Right ventricle myocardium superior (tissue), 1 donor: ENCODE data around the gene OR4K5. TPM values are rescaled to one million over a fixed set of nuclear protein-coding genes. Genes with fewer than 3 reads are reported as not detected.
"Not testable (repeated sequence)": the region's sequence is repeated elsewhere in the genome, so short reads cannot be mapped to it uniquely, and the experiment has no call there.

Experiments used
- ATAC-seq: fragments of 200-7000 bp; cut with Tn5 transposase; one replicate; pipeline ENCODE4 v1.9.1; 2020; ENCODE audit warnings: mild to moderate bottlenecking; ENCODE audit not compliant: poor library complexity
- DNase-seq: peaks from one replicate; pipeline ENCODE4 v3.0.0-alpha.2; 2020
- intact Hi-C: fragments of 100-400 bp; cut with DNase I; formaldehyde crosslinking; loops from one replicate; pipeline ENCODE4 v1.11.2; 2022
- long read RNA-seq: library from polyadenylated mRNA; unstranded; transcript quantifications from one replicate; pipeline ENCODE4 v2.0.0, GENCODE V29; 2021
- total RNA-seq: library from RNA; stranded (reverse); fragmentation: NEBNext Ultra II Directional; extraction: Animal tissue kit (Norgen Biotek cat#: 25700); gene quantifications from one replicate; pipeline ENCODE4 v1.2.1, GENCODE V29; 2021
- donor health status: DM: no; HTN: yes; CAD: no; lungs with severe emphysema.

Gene OR4K5, protein sequence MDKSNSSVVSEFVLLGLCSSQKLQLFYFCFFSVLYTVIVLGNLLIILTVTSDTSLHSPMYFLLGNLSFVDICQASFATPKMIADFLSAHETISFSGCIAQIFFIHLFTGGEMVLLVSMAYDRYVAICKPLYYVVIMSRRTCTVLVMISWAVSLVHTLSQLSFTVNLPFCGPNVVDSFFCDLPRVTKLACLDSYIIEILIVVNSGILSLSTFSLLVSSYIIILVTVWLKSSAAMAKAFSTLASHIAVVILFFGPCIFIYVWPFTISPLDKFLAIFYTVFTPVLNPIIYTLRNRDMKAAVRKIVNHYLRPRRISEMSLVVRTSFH
- total RNA-seq: not detected
- long read RNA-seq: 0 reads

DNA sequence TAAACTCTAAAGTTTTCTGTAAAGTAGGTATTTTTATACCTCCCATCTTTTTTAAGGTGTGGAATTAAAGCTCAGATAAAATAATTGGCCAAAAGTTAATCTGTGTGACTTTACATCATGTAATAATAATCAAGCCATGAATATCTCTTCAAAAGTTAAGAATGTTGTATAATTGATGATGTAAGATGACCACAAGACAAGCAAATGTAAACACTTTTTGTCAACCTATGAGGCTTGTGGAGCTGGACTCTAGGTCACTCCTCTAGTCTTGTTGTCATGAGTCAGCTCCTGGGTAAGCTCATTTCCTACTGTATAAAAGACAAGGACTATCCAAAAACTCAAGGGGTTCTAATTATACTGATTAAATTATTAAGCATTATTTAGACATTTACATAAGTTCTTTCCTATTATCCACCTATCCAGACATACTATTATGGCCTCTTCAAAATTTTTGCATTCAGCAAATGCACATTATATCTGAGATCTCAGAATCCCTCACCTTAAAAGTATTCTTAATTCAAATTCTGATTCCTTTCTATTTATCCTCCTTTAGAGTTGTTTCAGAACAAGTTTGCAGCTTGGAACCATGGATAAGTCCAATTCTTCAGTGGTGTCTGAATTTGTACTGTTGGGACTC, at the start of gene OR4K5:
OR4K5 (plus strand) TSS at position 587 of the 637 bp plus-strand sequence; CDS start at position 587, 0 bp downstream.
- DNase-seq (no peak), ATAC-seq (no peak)
- intact Hi-C loops: no loop called here

DNA sequence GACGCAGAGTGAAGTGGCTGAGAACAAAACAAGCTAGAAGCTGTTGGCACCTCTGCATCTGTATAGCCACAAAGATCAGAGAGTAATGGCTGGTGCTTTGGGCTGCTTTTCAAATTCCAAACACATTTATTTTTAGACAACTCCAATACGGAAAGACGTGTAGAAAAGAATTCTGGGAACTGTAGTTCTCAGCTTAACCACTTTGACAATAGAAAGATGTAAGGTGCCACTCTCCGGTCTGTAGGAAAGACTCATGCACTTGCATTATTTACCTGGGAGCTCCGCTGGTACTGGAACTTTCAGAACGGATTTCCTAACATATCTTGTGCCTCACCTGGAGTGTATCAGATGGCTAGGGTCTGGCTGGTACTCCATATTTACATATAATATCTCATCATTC, 47.2 kb upstream of the OR4K5 start:
- DNase-seq (no peak), ATAC-seq (no peak)
- intact Hi-C loops: no loop called here

DNA sequence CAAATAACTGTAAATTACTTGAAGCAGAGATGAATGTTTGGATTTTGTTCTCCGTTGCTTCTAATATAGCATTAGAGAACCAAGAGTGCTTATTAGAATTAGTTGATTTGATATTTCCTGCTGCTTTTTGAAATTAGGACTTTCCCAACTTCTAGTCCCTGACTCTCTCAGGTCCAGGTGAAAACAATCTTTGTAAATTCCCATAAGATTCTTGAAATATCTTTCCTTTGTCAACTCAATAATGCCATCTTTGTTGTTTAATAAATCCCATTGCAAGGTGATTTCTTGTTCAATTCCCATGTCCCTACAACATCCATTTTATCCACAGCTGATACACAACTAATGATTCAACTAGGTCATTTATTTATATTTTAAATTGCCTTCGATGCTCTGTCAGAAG, 45.6 kb upstream of the OR4K5 start, which contains the start of gene OR4K2:
OR4K2 (plus strand) TSS at position 301 of the 400 bp plus-strand sequence. CDS start 1,126 bp downstream, outside the sequence.
- DNase-seq (no peak), ATAC-seq (no peak)
- intact Hi-C loops: no loop called here

DNA sequence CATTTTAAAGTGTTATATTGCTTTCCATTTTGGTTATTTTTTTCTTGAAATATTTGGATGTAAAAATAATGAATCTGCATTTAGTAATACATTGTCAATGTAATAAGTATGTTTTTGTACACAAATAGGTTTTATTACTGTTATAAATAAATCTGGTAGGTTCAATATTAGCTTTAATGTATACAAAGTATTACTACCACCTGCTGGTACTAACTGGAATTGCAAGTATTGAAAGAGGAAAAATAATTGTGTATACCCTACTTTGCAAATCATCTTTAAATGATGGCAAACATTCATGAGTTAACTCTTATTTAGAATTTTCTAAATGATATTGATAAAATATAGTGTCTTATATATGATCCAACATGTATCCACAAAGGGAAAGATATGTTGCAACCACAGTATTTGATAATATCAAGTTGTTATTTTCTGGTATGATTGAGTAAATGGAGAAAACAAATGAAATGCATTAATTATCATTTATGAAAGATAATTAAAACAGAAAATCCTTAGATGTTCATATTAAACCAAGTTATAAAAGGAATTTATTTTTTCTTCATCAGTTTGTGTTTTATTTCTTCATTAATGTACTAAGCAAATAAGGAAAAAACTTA, 42.3 kb upstream of the OR4K5 start:
- ATAC-seq: no peak
- intact Hi-C loops: no loop called here
- no peak for DNase-seq

DNA sequence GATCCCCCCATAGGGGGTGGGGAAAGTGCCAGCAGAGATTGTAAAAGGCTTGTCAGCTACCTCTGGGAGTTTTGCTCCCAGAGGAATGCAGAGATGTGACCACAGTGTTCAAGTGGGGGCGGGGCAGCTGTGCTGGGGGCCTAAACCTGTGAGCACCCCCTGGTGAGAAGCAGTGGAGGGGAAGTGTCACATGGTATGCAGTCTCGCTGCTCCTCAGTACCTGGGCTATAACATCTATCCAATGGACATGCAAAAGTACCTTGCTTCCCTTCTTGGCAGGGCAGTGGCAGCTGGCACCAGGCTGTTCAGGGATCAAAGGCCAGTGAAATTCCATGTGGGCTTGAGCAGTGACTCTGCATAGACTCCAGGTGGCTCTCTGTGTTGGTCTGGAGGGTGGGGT, 25.1 kb upstream of the OR4K5 start:
- intact Hi-C loops: no loop called here
- DNase-seq (no peak), ATAC-seq (no peak)

DNA sequence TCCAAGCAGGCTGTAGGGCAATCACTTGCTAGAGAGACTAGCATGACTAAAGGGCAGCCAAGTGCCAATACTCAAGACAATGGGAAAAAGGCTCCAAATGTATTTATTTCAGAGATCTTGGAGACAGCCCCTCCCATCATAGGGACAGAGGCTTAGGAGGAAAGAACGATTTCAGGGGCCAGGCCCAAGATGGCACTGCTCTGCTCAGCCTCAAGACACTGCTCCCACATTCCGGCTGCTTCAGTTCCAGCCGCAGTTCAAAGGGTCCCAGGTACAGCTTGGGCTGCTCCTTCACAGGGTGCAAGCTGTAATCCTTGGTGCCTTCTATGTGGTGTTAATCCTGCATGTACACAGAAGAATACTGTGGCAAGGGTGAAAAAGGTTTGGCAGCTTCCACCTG, 19.4 kb upstream of the OR4K5 start:
- intact Hi-C loops: no loop called here
- no peak for DNase-seq
- no peak for ATAC-seq

DNA sequence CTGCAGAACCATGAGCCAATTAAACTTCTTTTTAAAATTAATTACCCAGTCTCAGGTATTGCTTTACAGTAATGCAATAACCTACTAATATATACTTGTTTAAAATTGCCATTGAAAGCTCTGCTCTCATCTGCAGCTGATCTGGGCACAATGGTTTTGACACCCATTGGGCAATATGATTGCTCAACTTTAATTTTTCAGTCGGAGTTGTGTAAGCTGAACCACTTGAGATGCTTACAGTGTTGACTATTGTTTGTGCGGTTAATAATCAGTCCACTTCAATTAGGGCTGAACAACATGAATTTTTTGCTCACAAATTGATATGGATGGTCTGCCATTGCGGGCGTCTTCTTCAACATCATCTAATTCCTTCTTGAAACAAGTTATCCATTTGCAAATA, 18.0 kb upstream of the OR4K5 start:
- intact Hi-C loops: no loop called here
- no peak for DNase-seq
- no peak for ATAC-seq

DNA sequence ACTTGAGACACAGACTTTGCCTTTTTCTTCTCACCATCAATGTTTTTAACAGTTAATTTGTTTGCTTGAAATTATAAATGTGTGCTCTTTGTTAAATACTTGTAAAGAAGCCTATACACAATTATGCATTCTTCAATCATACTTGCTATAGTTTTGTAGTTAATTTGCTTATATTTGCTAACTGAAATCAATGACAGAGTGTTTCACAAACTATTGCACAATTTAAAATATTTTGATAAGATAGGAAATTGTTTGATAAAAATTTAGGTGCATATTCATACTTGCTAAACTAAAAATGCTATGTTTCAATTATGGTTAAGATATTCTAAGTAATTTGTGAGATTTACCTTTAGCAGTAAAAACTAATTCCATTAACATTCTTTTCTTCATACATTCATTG, 13.7 kb upstream of the OR4K5 start:
- ATAC-seq: no peak
- no peak for DNase-seq
- intact Hi-C loops: no loop called here

DNA sequence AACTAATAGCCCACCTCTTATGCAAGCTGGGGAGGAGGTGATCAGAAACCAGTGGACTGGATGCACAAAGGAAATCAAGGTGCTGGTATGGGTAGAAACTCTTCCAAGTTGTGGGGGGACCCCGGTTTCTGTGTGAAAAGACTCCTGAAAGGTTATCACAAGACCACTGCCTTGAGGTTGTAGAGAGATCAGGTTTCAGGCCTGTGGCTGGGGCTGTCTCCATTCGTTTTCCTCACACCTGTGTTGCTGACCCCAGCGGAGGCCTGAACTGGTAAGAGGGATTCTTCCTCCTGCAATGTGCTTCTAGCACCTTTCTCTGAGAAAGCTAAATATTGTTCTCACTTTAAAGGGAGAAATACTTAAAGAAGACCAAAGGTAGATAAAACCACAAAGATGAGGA, 9.3 kb upstream of the OR4K5 start:
- DNase-seq: no peak
- intact Hi-C loops: no loop called here
- ATAC-seq: no peak

DNA sequence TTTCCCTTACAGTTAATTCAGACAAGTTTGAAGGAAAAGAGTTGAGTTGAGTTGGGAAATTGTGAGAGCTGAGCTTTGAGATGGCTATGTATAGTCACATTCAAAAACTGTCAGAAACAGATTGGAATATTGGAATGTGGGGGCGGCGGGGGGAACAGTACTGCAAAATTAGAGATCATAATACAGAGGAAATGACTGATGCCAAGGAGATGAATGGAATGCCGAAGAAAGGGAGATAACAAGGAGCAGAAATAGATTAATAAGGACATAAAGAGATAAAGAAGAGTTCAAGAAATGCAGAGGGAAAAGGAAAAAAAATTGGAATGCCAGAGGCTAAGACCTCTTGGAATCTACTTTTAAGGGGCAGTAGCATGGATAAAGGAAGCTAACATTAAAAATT, 3.2 kb upstream of the OR4K5 start:
- intact Hi-C loops: no loop called here
- no peak for ATAC-seq
- DNase-seq: no peak

DNA sequence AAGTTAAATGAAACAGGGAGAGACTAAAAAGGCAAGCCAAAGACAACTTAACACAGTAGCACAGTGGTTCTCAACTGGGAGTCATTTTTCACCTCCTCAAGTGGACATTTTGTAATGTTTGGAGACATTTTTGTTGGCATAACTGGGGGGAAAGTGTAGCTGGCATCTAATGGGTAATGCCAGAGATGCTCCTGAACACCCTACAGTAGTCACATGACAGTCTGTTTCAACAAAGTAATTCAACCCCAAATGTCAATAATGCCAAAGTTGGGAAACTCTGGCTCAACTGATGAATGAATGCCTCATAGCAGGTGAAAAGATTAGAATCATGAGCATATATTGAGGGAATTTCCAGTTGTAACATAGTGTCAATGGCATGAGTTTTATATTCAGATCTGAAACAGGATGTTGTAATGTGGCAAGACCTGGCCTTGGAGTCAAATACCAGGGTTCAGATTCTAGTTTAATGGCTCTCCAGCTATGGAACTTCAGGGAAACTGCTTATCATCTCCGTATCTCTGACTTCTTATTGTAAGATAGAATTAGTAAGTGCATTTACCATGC, 2.4 kb upstream of the OR4K5 start:
- no peak for DNase-seq
- intact Hi-C loops: no loop called here
- ATAC-seq: no peak

DNA sequence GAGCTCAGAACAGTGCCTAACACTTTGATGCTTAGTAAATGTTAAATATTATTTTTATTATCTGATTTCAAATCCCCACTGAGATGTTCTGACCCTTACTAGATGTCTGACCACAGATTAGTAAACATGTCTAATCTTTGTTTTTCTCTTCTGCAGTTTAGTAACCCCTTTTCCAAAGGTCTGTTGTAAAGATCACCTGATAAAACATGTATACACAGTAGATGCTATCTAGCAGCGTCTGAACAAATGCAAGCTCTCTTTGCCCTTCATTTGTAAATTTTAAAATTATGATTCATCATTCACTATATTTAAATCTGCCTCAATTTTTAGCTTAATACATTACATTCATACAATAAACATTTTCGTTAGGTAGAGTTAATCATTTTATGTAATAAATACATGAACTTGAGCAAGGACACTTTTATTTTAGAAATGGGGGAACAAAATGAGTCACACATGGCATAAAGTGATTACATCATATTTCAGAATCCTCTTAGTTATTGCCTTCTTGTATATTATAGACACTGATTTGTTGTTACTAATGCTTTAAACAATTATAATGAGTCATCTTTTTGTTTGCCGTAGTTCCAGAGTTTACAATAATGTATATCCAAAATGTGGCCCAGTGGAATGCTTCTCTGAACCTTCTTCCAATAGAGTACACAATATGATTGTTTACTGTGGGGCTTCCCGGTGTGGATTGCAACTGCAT, 1.7 kb upstream of the OR4K5 start:
- ATAC-seq (no peak), DNase-seq (no peak)
- intact Hi-C loops: no loop called here

DNA sequence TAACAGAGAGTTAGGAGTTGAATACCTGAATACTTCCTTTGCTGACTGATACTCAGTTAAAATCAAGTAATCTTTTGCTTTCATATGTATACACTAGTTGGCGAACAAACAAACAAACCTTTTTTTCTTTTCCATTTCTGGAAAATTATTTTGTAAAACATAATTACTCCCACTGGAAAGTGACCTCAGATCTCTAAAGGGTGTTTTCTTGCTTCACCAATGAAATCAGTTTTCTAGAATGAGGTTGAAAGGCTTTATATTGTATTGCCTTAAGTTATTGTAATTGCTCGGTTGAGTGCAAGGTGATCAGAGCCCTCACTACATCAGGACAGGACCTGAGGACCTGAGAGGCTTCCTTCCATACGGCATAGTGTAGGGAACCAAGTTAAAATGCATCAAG, 10.2 kb downstream of the OR4K5 start, which contains the start of gene OR4K1:
OR4K1 (plus strand) TSS at position 301 of the 400 bp plus-strand sequence. CDS start 4,750 bp downstream, outside the sequence.
- DNase-seq (no peak), ATAC-seq (no peak)
- intact Hi-C loops: no loop called here

DNA sequence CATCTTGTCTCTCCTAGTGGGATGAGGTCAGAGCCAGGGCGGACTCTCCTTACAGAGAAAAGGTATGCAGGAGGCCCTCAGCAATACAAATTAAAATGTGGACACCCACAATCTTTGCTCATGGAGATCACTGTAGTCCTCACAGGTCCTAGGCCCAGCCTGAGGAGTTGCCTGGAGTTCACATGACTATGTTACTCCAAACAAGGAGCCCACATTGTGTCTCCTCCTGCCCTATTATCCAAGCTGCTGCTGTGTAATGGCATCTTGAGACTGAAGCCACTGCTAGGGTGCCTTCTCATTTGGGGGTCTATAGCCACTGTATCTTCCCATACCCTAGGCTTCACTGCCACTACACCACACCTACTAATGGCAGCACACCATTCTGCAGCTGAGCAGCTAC, 21.3 kb downstream of the OR4K5 start:
- intact Hi-C loops: no loop called here
- DNase-seq (no peak), ATAC-seq (no peak)

DNA sequence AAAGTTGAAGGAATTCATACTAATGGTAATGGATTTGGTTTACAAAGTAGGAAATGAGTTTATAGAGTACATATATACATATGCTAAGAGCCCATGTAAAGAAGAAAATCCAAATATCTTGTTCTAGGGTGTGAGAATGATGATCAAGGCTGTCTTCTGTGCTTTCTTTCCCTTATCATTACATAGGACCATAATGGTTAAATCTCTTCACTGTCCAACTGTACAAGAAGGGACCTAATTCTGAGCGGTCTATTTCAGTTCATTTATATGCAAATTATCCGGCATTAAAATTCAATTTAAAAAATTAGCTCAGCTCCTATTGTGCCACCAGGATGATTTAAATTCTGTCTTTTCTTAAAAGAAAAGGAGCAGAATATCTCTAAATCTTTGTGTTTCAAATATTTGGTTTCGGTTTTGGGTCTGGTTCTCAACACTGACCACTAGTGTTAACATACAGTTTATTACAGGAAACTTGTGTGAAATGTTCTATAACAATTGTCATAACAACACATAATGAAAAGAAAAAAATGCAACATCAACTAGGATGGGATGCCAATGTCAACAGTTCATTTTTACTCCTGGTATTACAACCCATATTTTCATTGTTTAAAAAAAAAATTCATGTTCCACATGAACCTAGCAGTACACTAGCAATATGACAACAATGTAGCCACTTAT, 27.1 kb downstream of the OR4K5 start:
- no peak for ATAC-seq
- no peak for DNase-seq
- intact Hi-C loops: no loop called here

DNA sequence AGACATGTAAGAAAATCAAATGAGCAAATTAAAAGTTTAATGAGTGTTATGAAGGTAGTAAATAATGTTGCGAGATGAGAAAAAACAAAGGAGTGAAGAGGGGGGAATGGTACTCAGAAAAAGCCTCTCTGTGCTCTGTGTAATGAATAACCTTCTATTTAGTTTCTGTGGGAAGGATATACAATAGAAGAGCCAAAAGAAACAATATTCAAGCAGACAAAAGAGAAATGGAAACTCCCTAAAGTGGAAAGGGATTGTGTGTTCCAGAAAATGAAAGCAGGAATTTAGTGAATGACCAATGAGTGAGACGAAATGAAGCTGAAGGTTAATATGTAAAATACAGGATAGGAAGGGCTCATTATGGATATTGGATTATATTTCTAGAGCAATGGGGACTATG, 28.8 kb downstream of the OR4K5 start:
- DNase-seq: no peak
- no peak for ATAC-seq
- intact Hi-C loops: no loop called here

DNA sequence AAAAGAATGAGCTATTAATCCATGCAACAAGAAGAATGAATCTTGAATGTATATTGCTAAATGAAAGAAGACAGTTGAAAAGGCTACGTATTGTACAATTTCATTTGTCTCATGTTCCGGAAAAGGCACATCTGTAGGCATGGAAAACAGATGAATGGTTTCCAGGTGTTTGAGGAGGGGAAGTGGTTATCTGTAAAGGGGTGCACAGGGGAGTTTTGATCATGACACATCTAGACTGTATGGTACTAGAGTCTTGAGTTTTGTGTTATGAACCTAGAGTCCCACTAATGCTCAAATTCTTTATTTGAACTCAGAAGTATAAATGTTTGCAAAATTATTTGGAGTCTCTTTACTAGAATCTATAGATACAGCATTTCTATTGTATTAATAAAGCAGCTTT, 49.3 kb downstream of the OR4K5 start:
- DNase-seq, ATAC-seq, intact Hi-C loops: not testable (repeated sequence)
